ENCODE data around the gene PGAM4.
"Not testable (repeated sequence)": the region's sequence is repeated elsewhere in the genome, so short reads cannot be mapped to it uniquely, and the experiment has no call there.

- TF ChIP-seq CTCF (IDR thresholded peaks at IDR 0.05; ENCODE audit: insufficient read depth, low read length); POLR2AphosphoS5 (IDR thresholded peaks at IDR 0.05; ENCODE audit: low read depth): not testable (repeated sequence)
Measured at GRCh38 chrX:77945031-77945430, 24.4 kb downstream of the PGAM4 start.
